Endometrium (tissue), 2 donors: ENCODE results near the gene DCDC2C.
A peak's percentile ranks its signal among the peaks of the same experiment; 100 is the strongest.

Experiments used
- FAIRE-seq: peaks from 2 replicates; lab custom pipeline; 2012; peaks lifted over from hg19 to GRCh38; lab: Jason Lieb, UNC
- donor health status: control.
- donor health status: control.

The DCDC2C gene

GRCh38 chr2:3672861-3673678 lies 30.3 kb upstream of the DCDC2C start:
- no peak for FAIRE-seq

DNA sequence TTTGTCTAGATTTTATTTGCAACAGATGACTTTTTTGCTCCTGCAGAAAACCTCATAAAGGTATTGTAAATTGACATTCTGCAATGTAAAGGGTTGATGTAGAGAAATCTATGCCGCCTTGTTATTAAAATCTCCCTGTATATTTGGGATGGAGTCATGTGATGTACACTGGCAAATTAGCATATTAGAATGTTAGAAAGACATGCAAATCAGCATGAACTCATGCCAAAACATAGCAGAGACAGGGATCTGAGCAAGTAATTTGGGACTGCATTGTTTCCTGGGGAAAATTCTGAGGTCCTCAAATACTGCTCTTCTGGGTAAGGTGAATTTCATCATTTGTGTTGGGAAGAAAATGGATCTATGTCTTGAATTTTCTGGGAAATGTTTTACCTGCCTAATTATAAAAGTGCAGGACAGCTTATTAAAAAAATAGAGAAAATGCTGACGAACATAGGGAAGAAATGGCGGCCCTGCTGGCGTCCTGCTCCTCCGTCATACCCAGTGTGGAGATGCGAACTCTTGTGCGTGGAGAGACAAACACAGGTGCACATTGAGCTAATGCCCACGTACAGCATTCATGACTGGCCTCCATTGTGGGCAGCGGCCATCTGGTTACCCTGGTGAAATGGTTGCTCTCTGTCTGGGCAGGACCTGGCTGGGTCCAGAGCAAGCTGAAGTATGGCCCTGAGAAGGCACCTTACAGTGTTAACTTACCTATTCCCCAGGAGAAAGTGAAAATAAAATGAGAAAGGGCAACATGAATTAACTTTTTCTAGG lies 29.1 kb upstream of the DCDC2C start:
- FAIRE-seq, result no peak

DNA sequence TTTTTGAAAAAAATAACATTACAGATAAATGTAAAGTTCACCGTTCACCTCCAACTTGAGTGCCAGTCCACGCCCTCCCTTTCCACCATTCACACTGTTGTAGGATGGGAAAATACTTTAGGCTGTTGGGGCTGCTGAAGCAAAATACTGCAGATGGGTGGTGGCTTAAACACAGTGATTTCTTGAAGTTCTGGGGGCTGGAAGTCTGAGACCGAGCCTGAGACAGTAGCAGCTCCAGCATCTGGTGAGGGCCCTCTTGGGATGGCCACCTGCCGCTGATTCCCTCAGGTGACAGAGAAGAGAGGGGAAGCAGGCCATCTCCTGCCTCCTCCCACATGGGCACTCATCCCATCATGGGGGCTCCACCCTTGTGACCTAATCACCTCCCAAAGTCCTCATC lies 27.7 kb upstream of the DCDC2C start:
- no peak for FAIRE-seq

GRCh38 chr2:3677436-3677835 lies 25.9 kb upstream of the DCDC2C start:
- no peak for FAIRE-seq

- FAIRE-seq, result no peak
Observed at GRCh38 chr2:3678212-3678611, 25.2 kb upstream of the DCDC2C start.

- no peak for FAIRE-seq
Observed at GRCh38 chr2:3679180-3679579, 24.2 kb upstream of the DCDC2C start.

GRCh38 chr2:3679616-3680393 lies 23.6 kb upstream of the DCDC2C start:
- no peak for FAIRE-seq

- no peak for FAIRE-seq
Observed at GRCh38 chr2:3680548-3681345, 22.6 kb upstream of the DCDC2C start.

DNA sequence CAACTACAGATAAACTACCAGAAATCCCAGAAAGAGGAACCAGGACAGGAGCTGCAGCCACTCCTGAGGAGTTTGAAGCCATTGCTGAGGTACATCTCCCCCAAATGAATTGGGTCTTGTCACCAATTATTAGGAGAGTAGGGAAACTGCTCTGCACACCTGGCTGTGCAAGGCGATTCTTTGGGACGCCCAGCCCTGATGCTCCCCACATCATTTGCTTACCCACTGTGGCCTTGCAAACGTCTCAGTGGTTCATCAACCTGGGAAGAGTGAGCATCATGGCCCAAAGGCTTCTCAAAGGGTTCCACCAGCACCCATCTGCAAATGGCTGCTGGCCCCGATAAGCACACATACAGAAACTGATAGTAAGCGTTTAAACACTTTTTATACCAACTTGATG lies 21.8 kb upstream of the DCDC2C start:
- FAIRE-seq, result no peak

DNA sequence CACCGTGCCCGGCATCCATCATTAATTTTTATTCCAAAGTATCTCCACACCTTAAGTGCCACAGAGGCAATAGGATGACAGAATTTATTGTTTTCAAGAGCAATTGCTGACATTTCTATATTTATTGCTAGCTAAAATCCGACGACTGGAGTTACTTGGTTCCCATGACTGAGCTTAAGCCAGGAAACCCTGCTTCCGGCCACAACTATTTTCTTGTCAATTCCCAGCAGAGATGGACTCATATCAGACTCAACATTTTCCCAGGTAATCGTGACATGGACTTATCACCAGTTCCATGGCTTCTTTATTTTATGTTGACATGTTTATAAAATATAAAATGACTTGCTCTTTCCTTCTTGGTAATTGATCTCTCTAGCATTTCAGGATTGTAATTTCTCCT lies 20.6 kb upstream of the DCDC2C start:
- no peak for FAIRE-seq

DNA sequence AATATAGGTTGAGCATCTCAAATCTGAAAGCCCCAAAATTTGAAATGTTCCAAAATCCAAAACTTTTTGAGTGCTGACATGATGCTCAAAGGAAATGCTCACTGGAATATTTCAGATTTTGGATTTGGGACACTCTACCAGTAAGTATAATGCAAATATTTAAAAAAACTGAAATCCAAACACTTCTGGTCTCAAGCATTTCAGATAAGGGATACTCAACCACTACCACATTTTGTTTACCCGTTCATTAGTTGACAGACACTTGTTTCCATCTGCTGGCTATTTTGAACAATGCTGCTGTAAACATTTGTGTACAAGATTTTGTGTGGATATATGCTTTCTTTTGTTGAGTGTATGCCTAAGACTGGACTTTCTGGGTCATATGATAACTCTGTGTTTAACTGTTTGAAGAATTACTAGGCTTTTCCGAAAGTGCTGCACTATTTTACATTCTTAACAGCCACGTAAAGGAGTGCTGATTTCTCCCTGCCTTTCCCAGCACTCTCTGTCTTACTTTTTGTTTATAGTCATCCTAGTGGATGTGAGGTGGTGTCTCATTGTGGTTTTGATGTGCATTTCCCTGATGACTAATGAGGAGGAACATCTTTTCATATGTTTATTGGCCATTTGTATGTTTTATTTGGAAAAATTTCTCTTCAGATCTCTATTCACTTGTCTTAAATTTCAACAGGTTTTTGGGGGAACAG lies 19.5 kb upstream of the DCDC2C start:
- FAIRE-seq, result no peak

DNA sequence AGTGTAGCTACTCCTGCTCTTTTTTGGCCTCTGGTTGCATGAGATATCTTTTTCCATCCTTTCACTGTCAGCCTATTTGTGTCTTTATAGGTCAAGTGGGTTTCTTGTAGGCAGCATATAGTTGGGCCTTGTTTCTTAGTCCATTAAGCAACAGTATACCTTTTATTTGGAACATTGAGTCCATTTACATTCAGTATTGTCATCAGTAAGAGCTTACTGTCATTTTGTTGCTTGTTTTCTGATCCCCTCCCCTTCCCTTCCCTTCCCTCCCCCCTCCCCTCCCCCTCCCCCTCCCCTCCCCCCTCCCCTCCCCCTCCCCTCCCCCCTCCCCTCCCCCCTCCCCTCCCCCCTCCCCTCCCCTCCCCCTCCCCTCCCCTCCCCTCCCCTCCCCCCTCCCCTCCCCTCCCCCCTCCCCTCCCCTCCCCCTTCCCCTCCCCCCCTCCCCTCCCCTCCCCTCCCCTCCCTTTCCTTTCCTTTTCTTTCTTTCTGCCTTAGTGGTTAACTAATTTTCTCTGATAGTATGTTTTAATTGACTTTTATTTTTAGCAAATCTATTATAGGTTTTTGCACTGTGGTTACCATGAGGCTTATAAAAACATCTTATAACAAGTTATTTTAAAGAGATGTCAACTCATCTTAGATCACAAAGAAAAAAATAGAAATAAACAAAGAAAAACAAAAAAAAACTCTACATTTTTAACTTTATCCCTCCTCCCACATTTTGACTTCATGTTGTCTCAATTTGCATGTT lies 13.2 kb upstream of the DCDC2C start:
- FAIRE-seq, result peak; percentile 18

DNA sequence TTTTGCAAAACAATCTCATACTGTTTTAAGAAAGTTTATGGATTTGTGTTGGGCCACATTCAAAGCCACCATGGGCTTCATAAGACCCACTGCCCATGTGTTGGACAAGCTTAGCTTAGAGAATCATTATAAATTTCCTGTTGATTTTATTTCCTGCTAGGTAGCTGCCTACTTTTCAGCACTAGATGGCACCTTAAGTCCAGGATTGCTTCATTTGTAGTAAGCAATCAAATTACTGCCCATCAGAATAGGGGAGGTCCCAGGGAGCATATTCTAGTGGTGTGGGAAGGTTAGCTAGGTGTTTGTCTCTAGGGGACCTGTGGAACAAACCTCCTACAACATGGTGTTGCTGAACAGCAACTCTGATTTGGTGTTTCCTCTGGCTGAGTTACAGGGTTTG lies 11.0 kb upstream of the DCDC2C start:
- FAIRE-seq, result no peak

DNA sequence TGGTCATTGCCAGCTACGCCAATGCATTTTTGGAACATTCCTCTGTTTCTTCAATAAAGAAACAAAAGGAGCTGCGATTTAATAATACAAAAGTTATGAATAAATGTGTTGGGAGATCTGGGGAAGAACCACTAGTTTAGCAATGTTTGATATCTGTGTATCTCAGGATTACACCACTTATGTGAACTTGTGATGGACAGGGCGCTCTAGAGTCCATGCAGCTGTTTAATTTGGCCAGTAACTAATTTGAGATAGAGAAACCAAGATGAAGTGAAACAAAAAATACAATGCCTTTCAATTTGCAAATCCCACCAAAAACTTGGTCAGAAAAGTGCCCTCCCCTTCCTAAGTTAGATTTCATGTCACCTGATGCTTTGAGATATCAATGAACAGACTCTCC lies 6.8 kb upstream of the DCDC2C start:
- FAIRE-seq, result no peak

DNA sequence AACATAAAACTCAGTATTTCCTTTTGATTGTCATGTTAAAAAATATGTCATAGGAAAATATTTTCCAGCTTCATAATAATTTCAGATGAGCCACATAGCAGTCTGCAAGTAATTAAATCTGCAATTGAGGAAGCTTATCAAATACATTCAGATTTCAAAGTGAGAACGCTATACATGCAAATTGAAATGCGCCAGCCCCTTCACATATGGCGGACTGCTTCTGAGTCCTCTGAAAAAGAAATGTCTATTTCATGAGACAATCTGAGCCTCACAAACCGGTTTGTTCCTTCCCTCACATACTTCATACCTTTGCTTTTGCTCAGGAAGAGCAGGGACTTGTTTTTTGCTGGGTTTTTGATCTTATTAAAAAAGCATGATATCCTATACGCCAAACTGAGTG lies 2.3 kb upstream of the DCDC2C start:
- FAIRE-seq, result no peak

DNA sequence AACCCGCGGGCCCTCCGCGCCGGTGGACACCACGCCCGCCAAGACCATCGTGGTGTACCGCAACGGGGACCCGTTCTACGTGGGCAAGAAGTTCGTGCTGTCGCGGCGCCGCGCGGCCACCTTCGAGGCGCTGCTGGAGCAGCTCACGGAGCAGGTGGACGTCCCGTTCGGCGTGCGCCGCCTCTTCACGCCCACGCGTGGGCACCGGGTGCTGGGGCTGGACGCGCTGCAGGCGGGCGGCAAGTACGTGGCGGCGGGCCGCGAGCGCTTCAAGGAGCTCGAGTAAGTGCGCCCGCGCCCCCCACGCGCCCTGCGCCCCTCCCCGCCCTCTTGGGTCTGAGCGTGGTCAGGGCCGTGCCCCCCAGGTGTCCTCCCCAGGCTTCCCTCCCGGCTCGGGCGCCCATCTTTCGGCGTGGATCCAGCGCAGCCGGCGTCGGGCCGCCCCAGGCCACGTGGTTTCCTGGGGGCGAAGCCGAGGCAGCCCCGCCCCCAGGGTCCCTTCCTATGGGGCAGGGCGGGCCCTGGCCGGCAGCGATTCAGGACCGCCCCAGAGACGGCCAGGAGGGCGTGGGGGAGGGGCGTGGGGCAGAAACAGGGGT lies 481 bp downstream of the DCDC2C start:
- FAIRE-seq, result no peak

- no peak for FAIRE-seq
Observed at GRCh38 chr2:3704692-3705091, 1.3 kb downstream of the DCDC2C start.

- FAIRE-seq, result no peak
Observed at GRCh38 chr2:3705782-3706181, 2.4 kb downstream of the DCDC2C start.

DNA sequence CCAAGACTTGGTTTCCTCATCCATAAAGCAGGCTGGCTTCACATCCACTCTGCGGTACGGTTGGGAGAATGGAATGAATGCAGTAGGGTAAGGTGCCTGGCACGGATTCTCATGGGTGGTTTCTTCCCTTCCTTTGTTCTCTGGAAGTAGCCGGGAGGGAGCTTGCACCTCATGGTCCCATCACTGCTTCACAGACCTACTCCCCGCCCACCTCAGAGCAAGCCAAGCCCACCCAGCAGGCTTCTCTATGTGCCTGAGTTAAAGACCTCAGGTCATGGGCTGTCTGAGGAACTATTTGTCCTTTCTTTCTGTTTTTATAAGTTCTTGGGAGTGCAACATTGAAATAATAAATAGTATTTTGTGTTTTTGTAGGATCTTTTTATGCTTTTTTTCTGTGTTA lies 3.5 kb downstream of the DCDC2C start:
- no peak for FAIRE-seq

DNA sequence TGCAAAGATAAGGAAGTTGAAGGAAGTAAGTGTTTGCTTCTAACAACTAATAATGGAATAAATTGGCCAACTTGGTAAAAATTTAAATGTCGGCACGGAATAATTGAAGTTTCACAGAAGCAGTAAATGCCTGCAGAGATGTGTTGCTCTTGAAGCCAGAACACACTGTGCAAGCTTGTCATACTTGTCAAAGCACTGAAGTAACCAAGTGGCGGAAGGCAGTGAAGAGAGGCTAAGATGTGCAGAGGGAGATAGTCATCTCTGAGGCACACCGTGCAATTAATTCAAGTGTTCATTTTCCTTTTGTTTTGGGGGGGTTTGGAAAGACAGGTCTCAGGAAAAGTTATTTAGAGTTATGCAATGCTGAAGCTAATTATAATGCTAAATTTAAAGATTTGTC lies 5.2 kb downstream of the DCDC2C start:
- FAIRE-seq, result no peak
